Suprapubic skin (tissue), 4 donors: ENCODE measurements around the gene TDRD3. TPM values are rescaled to one million over a fixed set of nuclear protein-coding genes. Genes with fewer than 3 reads are reported as not detected.

Experiments used
- DNase-seq, 2 donors: peaks; one replicate each; pipeline ENCODE4 v3.0.0-alpha.2; 2019; ENCODE audit warnings: low spot score in 2 of 2
- H3K27ac ChIP-seq: fragments of 200-600 bp; sonication (generic); one replicate; pipeline ENCODE4 v1.5.1; 2019
- H3K27me3 ChIP-seq: fragments of 200-600 bp; sonication (generic); one replicate; pipeline ENCODE4 v1.5.1; 2019
- H3K36me3 ChIP-seq: fragments of 200-600 bp; sonication (generic); one replicate; pipeline ENCODE4 v1.5.1; 2019
- H3K4me1 ChIP-seq: fragments of 200-600 bp; sonication (generic); one replicate; pipeline ENCODE4 v1.5.1; 2019
- H3K4me3 ChIP-seq: fragments of 200-600 bp; sonication (generic); one replicate; pipeline ENCODE4 v1.5.1; 2019; ENCODE audit warnings: mild to moderate bottlenecking
- H3K9me3 ChIP-seq: fragments of 200-600 bp; sonication (generic); one replicate; pipeline ENCODE4 v1.5.1; 2019
- CTCF ChIP-seq, 2 donors: fragments of 200-600 bp in 1 of 2; fragments of 450-650 bp in 1 of 2; sonication (generic) in 1 of 2; IDR thresholded peaks; one replicate each; pipeline ENCODE4 v1.5.1; 2016 to 2019; ENCODE audit warnings: antibody characterized with exemption in 2 of 2, mild to moderate bottlenecking in 1 of 2, moderate library complexity in 1 of 2
- EP300 ChIP-seq: sonication (generic); formaldehyde crosslinking; IDR thresholded peaks from one replicate; pipeline ENCODE4 v1.6.1; 2017; ENCODE audit warnings: antibody characterized with exemption
- POLR2A ChIP-seq, 2 donors: fragments of 450-650 bp; IDR thresholded peaks; one replicate each; pipeline ENCODE4 v1.6.1; 2017; ENCODE audit warnings: antibody characterized with exemption in 2 of 2, mild to moderate bottlenecking in 2 of 2, moderate library complexity in 2 of 2
- POLR2AphosphoS5 ChIP-seq, 3 donors: sonication (generic); formaldehyde crosslinking; IDR thresholded peaks; one replicate each; pipeline ENCODE4 v1.6.1; 2017; ENCODE audit warnings: antibody characterized with exemption in 3 of 3
- WGBS: methylation state at CpG from one replicate; pipeline ENCODE4 v1.1.5; 2018; 5-methylcytosine and 5-hydroxymethylcytosine counted together
- total RNA-seq, 4 donors: library from RNA; depleted of rRNA; stranded (reverse); fragments of >200 nt; gene quantifications; one replicate each; pipeline ENCODE4 v1.1.0, GENCODE V29; 2016

The TDRD3 gene
- total RNA-seq, 4 donors from 2014 or later = 17.6 to 42.6 (median 21.7) TPM

DNA sequence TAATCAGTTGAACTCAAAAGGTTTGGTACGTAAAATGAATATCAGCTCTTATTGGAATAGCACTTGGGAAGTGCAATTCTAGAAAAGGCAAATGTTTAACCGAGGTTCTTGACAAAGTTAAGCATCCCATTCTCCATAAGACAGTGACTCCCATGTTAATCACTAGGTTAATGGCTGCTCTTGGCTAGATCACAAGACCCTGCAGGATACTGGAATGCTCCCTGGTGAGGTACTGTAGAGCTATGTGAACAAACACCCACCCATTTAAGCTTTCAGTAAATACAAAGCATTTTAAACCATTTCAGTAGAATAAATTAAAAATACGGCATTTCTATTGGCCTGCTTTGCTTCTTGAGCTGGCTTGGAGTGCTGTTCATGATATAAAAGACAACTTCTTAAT is 56.5 kb downstream of the TDRD3 start:
- 89% methylated on average over 3 of the region's 3 CpGs for WGBS
- Histone ChIP-seq H3K4me1 (no peaks in the 10 kb centered on the region), H3K4me3 (no peak overlapping the region), H3K27me3 (no peaks in the 10 kb centered on the region), H3K36me3 (no peaks in the 10 kb centered on the region), H3K27ac (no peak overlapping the region), H3K9me3 (no peaks in the 10 kb centered on the region)
- TF ChIP-seq POLR2A (IDR thresholded peaks at IDR 0.05) = no peak
- TF ChIP-seq POLR2AphosphoS5 (IDR thresholded peaks at IDR 0.05) = no peak
- no peak for TF ChIP-seq CTCF (IDR thresholded peaks at IDR 0.05)
- TF ChIP-seq EP300 = no peak
- DNase-seq = no peak

DNA sequence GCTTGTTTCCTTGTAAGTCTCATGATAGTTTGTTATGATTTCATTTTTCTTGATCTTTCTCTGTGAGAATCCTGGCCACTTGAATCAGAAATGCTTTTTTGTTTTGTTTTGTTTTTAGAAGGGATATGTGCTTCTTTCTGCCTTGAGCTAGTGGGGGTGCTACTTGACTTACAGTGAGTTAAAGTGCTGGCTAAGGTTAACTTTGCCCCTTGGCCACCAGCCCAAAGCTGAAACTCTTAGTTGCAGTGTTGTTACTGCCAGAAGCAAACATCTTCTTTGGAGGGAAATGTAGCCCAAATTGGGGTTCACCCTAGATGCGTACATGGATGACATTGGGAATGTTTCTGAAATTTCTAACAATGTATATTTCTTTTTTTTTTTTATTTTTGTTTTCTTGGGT is 57.4 kb downstream of the TDRD3 start:
- Histone ChIP-seq H3K4me3 (no peak overlapping the region), H3K27ac (no peak overlapping the region), H3K27me3 (no peaks in the 10 kb centered on the region), H3K9me3 (no peaks in the 10 kb centered on the region), H3K36me3 (no peaks in the 10 kb centered on the region), H3K4me1 (no peaks in the 10 kb centered on the region)
- DNase-seq = no peak
- 95% methylated on average over 1 of the region's 1 CpG for WGBS
- TF ChIP-seq POLR2A (IDR thresholded peaks at IDR 0.05) (no peak), EP300 (no peak), CTCF (IDR thresholded peaks at IDR 0.05) (no peak), POLR2AphosphoS5 (IDR thresholded peaks at IDR 0.05) (no peak)

GRCh38 chr13:60463787-60464186 is 66.8 kb downstream of the TDRD3 start:
- Histone ChIP-seq H3K4me3 (no peak overlapping the region), H3K27ac (no peak overlapping the region), H3K27me3 (no peaks in the 10 kb centered on the region), H3K4me1 (no peaks in the 10 kb centered on the region), H3K9me3 (no peaks in the 10 kb centered on the region), H3K36me3 (peaks cover 33% of the 10 kb centered on the region)
- DNase-seq = no peak
- TF ChIP-seq EP300 = no peak
- no peak for TF ChIP-seq POLR2A (IDR thresholded peaks at IDR 0.05)
- TF ChIP-seq POLR2AphosphoS5 (IDR thresholded peaks at IDR 0.05) = no peak
- TF ChIP-seq CTCF (IDR thresholded peaks at IDR 0.05) = no peak
- 75% methylated on average over 1 of the region's 1 CpG for WGBS

DNA sequence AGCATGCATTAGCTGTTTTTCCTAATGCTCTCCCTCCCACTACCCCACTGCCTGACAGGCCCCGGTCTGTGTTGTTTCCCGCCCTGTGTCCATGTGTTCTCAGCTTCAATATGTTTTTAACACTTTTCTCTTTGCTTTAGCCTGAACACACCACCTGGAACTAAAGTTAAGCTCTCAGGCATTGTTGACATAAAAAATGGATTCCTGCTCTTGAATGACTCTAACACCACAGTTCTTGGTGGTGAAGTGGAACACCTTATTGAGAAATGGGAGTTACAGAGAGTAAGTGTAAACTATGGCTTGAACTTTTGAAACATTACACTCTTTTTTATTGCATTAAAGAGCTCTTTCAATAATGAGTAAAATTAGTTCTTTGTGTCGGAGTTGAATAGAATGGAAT is 70.1 kb downstream of the TDRD3 start:
- no peaks in the 10 kb centered on the region for H3K27me3 ChIP-seq
- H3K4me3 ChIP-seq = no peak overlapping the region
- H3K4me1 ChIP-seq = no peaks in the 10 kb centered on the region
- no peak overlapping the region for H3K27ac ChIP-seq
- no peak for TF ChIP-seq EP300
- no peak for TF ChIP-seq POLR2A (IDR thresholded peaks at IDR 0.05)
- TF ChIP-seq POLR2AphosphoS5 (IDR thresholded peaks at IDR 0.05) = no peak
- no peak for TF ChIP-seq CTCF (IDR thresholded peaks at IDR 0.05)
- H3K36me3 ChIP-seq = peaks cover 21% of the 10 kb centered on the region
- 94% methylated on average over 3 of the region's 3 CpGs for WGBS
- no peak for DNase-seq
- H3K9me3 ChIP-seq = no peaks in the 10 kb centered on the region

DNA sequence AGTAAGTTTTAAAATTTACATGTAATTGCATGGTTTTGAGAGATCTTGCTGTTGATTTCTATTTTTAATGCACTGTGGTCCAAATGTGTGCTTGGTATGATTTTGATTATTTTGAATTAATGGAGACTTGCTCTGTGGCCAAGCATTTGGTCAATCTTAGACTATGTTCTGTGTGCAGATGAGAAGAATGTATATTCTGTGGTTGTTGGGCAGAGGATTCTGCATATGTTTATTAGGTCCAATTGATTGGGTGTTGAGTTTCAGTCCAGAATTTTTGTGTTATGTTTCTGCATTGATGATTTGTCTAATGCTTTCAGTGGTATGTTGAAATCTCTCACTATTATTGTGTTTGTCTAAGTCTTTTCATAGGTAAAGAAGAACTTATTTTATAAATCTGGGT is 82.3 kb downstream of the TDRD3 start:
- no peak for DNase-seq
- Histone ChIP-seq H3K36me3 (peaks cover 7% of the 10 kb centered on the region), H3K27ac (no peak overlapping the region), H3K4me3 (no peak overlapping the region), H3K27me3 (no peaks in the 10 kb centered on the region), H3K9me3 (peaks cover 14% of the 10 kb centered on the region), H3K4me1 (no peaks in the 10 kb centered on the region)
- TF ChIP-seq POLR2AphosphoS5 (IDR thresholded peaks at IDR 0.05) = no peak
- no peak for TF ChIP-seq CTCF (IDR thresholded peaks at IDR 0.05)
- no peak for TF ChIP-seq POLR2A (IDR thresholded peaks at IDR 0.05)
- TF ChIP-seq EP300 = no peak
